NT2/D1 (cell line): Measurements from ENCODE around the gene ZDHHC1.

Experiments
- SUZ12 ChIP-seq: IDR thresholded peaks from 2 replicates; pipeline ENCODE4 v1.6.1; 2011; ENCODE audit not compliant: insufficient read length, insufficient read depth; ENCODE audit errors: extremely low read depth
- YY1 ChIP-seq: IDR thresholded peaks from 2 replicates; pipeline ENCODE4 v1.6.1; 2011; ENCODE audit not compliant: insufficient read length, insufficient read depth
- ZNF274 ChIP-seq: IDR thresholded peaks from 2 replicates; pipeline ENCODE4 v1.6.1; 2011; ENCODE audit warnings: mild to moderate bottlenecking, low read depth, low read length

GRCh38 chr16:67433131-67433719, 16.9 kb upstream of the ZDHHC1 start:
- TF ChIP-seq YY1: no peak
- TF ChIP-seq ZNF274: no peak
- no peak for TF ChIP-seq SUZ12
